ENCODE results near the gene ACKR2. TPM values are rescaled to one million over a fixed set of nuclear protein-coding genes. Genes with fewer than 3 reads are reported as not detected.

The ACKR2 gene
- total and polyA plus RNA-seq, 2 experiments from 2014 or later: 0.35 TPM; not detected in 1

GRCh38 chr3:42872718-42873117 lies 63.5 kb downstream of the ACKR2 start:
- H3K4me2 ChIP-seq: no peak overlapping the region
- H3K4me1 ChIP-seq (ENCODE audit: insufficient read depth): no peaks in the 10 kb centered on the region
- Mint-ChIP-seq H3K9me3 (no peaks in the 10 kb centered on the region), H3K4me3 (no peak overlapping the region), H3K27me3 (ENCODE audit: insufficient read depth, low read depth, poor library complexity) (peaks cover 9% of the 10 kb centered on the region), H3K27ac (no peak overlapping the region), H3K36me3 (ENCODE audit: low read depth) (no peaks in the 10 kb centered on the region), H3K4me1 (no peaks in the 10 kb centered on the region)
- 0 out of 2 replicates have a peak, but pooled peaks cover 4% of the 10 kb centered on the region for H3K9me2 ChIP-seq (ENCODE audit: insufficient read depth)
- H3K27me3 ChIP-seq (ENCODE audit: insufficient read depth): no peaks in the 10 kb centered on the region
- no peaks in the 10 kb centered on the region for H3K79me2 ChIP-seq (replicated peaks; ENCODE audit: insufficient read depth)
- TF ChIP-seq STAT1 (IDR thresholded peaks at IDR 0.05; ENCODE audit: unreplicated experiment) (no peak), EZH2 (IDR thresholded peaks at IDR 0.05; ENCODE audit: low read depth, unreplicated experiment) (no peak), POLR2AphosphoS5 (IDR thresholded peaks at IDR 0.05; ENCODE audit: low read depth) (no peak)
- ATAC-seq (no peak), DNase-seq (ENCODE audit: low spot score) (no peak)
- no peak overlapping the region for H3K27ac ChIP-seq (ENCODE audit: low read depth)
- no peak overlapping the region for H3K4me3 ChIP-seq
- H4K20me1 ChIP-seq (replicated peaks; ENCODE audit: insufficient read depth): no peaks in the 10 kb centered on the region
- no peaks in the 10 kb centered on the region for H3F3A ChIP-seq (replicated peaks; ENCODE audit: low read depth)
- H3K36me3 ChIP-seq (ENCODE audit: insufficient read depth): no peaks in the 10 kb centered on the region
- no peak overlapping the region for H2AFZ ChIP-seq

- Mint-ChIP-seq H3K27ac (no peak overlapping the region), H3K4me3 (no peak overlapping the region), H3K36me3 (ENCODE audit: low read depth) (no peaks in the 10 kb centered on the region), H3K27me3 (ENCODE audit: insufficient read depth, low read depth, poor library complexity) (peaks cover 9% of the 10 kb centered on the region), H3K9me3 (no peaks in the 10 kb centered on the region), H3K4me1 (no peaks in the 10 kb centered on the region)
- Histone ChIP-seq H3K27me3 (ENCODE audit: insufficient read depth) (no peaks in the 10 kb centered on the region), H3K27ac (ENCODE audit: low read depth) (no peak overlapping the region), H3K9me2 (ENCODE audit: insufficient read depth) (0 out of 2 replicates have a peak, but pooled peaks cover 1% of the 10 kb centered on the region), H2AFZ (no peak overlapping the region), H4K20me1 (replicated peaks; ENCODE audit: insufficient read depth) (no peaks in the 10 kb centered on the region), H3K36me3 (ENCODE audit: insufficient read depth) (no peaks in the 10 kb centered on the region), H3K4me2 (no peak overlapping the region), H3K4me3 (no peak overlapping the region), H3K79me2 (replicated peaks; ENCODE audit: insufficient read depth) (no peaks in the 10 kb centered on the region), H3K4me1 (ENCODE audit: insufficient read depth) (no peaks in the 10 kb centered on the region), H3F3A (replicated peaks; ENCODE audit: low read depth) (no peaks in the 10 kb centered on the region)
- ATAC-seq (no peak), DNase-seq (ENCODE audit: low spot score) (no peak)
- TF ChIP-seq EZH2 (IDR thresholded peaks at IDR 0.05; ENCODE audit: low read depth, unreplicated experiment) (no peak), ZNF462 (CRISPR knock-in tag; IDR thresholded peaks at IDR 0.05) (no peak), EZH2phosphoT487 (IDR thresholded peaks at IDR 0.05; ENCODE audit: unreplicated experiment) (no peak), STAT1 (IDR thresholded peaks at IDR 0.05; ENCODE audit: unreplicated experiment) (no peak), JUNB (IDR thresholded peaks at IDR 0.05; ENCODE audit: unreplicated experiment) (no peak), CREB1 (CRISPR knock-in tag; IDR thresholded peaks at IDR 0.05; ENCODE audit: low read depth) (no peak), POLR2AphosphoS5 (IDR thresholded peaks at IDR 0.05; ENCODE audit: low read depth) (no peak), NANOG (IDR thresholded peaks at IDR 0.05; ENCODE audit: borderline replicate concordance) (no peak), ZNF114 (CRISPR knock-in tag; IDR thresholded peaks at IDR 0.05) (no peak), CTCF (conservative IDR thresholded peaks at IDR 0.05; ENCODE audit: low read depth in 2 of 2) (no peak), ZNF331 (CRISPR knock-in tag; IDR thresholded peaks at IDR 0.05; ENCODE audit: low read depth) (no peak), ETS1 (IDR thresholded peaks at IDR 0.05) (no peak)
Measured at GRCh38 chr3:42873221-42873982, 64.2 kb downstream of the ACKR2 start.

Measured in GM23338 (cell line).